Kidney epithelial cell (primary cell): ENCODE data around the gene ZBTB47. TPM values are rescaled to one million over a fixed set of nuclear protein-coding genes. Genes with fewer than 3 reads are reported as not detected.

Source experiments
- DNase-seq: peaks from one replicate; pipeline ENCODE4 v3.0.0-alpha.2; 2010; ENCODE audit warnings: low read depth
- H3K27me3 ChIP-seq: 2 replicates; pipeline ENCODE4 v1.6.0; 2011; ENCODE audit warnings: low read length; ENCODE audit not compliant: control insufficient read depth, insufficient read depth
- H3K36me3 ChIP-seq: 2 replicates; pipeline ENCODE4 v1.5.1; 2011; ENCODE audit warnings: low read length; ENCODE audit not compliant: control insufficient read depth, insufficient read depth
- H3K4me3 ChIP-seq: 2 replicates; pipeline ENCODE4 v1.5.1; 2011; ENCODE audit warnings: low read depth, mild to moderate bottlenecking, control low read depth, low read length
- total RNA-seq: library from RNA; depleted of rRNA; stranded (reverse); fragments of >200 nt; gene quantifications from 2 replicates; pipeline ENCODE4 v1.2.3, GENCODE V29; 2015
- TF ChIP-seq, protein P1 (sequence below): IDR thresholded peaks from 2 replicates; pipeline ENCODE4 v1.5.1; 2011; ENCODE audit warnings: mild to moderate bottlenecking, moderate library complexity, low read length, control low read depth, inconsistent platforms; ENCODE audit not compliant: insufficient read depth, poor library complexity, severe bottlenecking

Gene ZBTB47
- total RNA-seq: 8.8 and 11.1 TPM in 2 replicates

DNA sequence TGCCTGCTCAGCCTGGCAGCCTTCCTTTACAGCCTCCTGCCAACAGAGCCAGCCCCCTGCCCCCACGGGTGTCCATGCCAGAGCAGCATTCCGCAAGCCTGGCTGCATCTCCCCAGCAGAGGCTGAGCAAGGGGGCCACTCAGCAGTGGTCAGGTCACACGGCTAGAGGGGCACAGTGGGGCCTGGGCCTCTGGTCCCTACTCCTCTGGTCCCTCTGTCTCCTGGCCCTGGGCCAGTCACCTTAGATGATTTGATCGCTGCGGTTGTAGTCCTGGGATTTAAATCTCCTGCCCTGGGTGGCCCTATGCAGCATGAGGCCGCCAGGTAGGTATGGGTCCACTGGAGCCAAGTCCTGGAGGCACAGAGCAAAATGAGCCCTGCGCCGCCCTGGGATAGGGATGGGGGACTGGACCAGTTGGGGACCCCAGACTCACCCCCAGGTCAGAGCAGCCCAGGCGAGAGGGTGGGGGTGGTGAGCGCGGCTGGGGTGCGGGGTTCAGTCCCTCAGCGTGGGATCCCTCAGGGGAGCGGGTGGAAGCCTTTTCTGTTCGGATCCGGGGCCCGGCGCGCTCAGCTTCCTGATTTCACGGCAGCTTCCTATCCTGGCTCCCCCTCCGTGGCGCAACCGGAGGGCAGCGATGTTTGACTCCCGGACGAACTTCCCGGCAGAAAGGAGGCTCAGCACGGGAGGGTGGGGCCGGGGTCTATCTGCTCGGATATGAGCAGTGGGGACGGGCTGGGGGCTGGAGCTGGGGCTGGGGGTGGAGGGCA is at the start of gene ZBTB47:
Gene ZBTB47 (plus strand): TSS at position 138 of the 771 bp plus-strand sequence. CDS start 4,659 bp downstream, outside the sequence.
- no peaks in the 10 kb centered on the region for H3K36me3 ChIP-seq
- DNase-seq: no peak
- no peaks in the 10 kb centered on the region for H3K27me3 ChIP-seq
- TF ChIP-seq, protein P1, sequence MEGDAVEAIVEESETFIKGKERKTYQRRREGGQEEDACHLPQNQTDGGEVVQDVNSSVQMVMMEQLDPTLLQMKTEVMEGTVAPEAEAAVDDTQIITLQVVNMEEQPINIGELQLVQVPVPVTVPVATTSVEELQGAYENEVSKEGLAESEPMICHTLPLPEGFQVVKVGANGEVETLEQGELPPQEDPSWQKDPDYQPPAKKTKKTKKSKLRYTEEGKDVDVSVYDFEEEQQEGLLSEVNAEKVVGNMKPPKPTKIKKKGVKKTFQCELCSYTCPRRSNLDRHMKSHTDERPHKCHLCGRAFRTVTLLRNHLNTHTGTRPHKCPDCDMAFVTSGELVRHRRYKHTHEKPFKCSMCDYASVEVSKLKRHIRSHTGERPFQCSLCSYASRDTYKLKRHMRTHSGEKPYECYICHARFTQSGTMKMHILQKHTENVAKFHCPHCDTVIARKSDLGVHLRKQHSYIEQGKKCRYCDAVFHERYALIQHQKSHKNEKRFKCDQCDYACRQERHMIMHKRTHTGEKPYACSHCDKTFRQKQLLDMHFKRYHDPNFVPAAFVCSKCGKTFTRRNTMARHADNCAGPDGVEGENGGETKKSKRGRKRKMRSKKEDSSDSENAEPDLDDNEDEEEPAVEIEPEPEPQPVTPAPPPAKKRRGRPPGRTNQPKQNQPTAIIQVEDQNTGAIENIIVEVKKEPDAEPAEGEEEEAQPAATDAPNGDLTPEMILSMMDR: no peak
- peak within 1 kb of the TSS; percentile 79 for H3K4me3 ChIP-seq

DNA sequence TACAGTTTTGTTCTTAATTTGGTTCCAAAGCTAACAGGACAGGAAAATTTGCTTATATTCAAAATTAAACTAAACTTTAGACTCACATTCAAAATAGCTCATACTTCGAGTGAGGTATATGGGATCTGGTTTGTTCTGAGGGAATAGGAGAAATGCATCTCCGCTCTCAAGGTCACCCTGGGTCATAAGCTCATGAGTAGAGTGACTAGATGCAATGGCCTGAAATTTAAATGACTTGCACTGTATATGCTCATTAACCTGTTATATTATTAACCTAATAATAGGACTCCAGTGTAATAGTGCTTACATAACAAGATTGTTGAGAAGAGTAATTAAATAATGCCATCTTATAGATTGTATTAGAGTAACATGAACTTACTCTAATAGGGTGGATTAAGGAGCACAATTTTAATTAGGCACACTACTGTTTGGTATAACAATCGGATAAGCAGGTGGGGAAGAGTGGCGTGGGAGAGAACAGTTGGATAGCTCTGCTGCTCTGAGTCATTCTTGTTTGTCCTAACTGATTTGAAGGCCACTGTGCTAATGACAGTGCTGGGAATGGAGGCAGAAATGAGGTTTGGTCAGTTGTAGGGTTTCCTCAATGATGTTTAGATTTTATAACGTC is 47.8 kb upstream of the ZBTB47 start:
- Histone ChIP-seq H3K27me3 (no peaks in the 10 kb centered on the region), H3K4me3 (no peak overlapping the region), H3K36me3 (no peaks in the 10 kb centered on the region)
- TF ChIP-seq, protein P1: no peak
- DNase-seq: no peak

DNA sequence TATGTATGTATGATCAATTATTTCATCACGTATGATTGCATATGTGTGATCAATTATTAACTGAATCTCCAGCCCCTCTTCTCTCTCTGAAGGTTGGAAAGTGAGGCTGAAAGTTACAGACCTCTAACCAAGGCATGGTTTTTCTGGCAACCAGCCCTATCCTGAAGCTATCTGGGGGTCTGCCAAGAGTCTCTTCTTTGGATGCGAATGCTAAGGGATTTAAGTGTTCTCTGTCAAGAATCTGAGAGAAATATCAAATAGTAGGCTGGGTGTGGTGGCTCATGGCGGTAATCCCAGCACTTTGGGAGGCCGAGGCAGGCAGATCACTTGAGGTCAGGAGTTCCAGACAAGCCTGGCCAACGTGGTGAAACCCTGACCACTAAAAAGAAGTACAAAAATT is 44.9 kb upstream of the ZBTB47 start:
- Histone ChIP-seq H3K36me3 (no peaks in the 10 kb centered on the region), H3K27me3 (no peaks in the 10 kb centered on the region), H3K4me3 (no peak overlapping the region)
- DNase-seq: no peak
- TF ChIP-seq, protein P1: no peak

DNA sequence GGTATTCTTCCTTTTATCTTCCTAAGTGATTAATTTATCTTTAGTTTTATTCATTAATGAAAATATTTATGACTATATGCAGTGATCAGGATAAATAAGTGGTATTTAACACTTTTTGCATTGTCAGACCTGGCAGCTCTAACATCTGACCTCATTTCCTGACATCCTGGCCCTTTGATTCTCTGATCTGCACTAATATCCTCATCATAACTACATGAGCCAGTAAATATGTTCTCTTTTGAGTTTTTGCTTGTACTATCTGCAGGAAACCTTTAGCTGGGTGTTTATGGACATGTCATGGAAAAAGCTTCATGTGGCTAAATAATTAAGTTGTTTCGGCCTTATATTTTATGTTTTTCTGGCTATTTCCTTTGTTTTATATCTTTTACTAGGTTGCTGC is 42.5 kb upstream of the ZBTB47 start:
- DNase-seq: no peak
- TF ChIP-seq, protein P1: no peak
- Histone ChIP-seq H3K36me3 (no peaks in the 10 kb centered on the region), H3K27me3 (no peaks in the 10 kb centered on the region), H3K4me3 (no peak overlapping the region)

DNA sequence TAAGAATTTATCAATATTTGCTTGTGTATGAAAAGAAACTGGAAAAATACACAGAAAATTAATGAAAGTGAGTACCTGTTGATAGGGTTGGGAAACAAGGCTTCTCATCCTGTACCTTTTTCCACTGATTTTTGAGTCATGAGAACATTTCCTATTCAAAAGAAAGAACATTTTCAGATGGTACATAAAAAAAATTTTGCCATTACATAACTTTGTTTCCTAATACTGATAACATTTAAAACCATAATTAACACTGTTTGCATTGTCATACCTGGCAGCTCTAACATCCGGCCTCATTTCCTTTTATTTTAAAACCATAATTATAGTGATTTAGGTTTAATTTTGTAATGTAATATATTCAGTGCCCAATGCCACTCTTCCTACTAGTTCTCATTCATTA is 41.3 kb upstream of the ZBTB47 start:
- TF ChIP-seq, protein P1: no peak
- no peaks in the 10 kb centered on the region for H3K27me3 ChIP-seq
- H3K36me3 ChIP-seq: no peaks in the 10 kb centered on the region
- no peak overlapping the region for H3K4me3 ChIP-seq
- DNase-seq: no peak
